CD4-positive, alpha-beta T cell treated with Interleukin-17A for 4 hours (primary cell): ENCODE measurements around the gene PRUNE1.

Source experiments
- DNase-seq: peaks from one replicate; pipeline ENCODE4 v3.0.0-alpha.2; 2020; ENCODE audit warnings: mixed read lengths

The PRUNE1 gene

GRCh38 chr1:151007853-151008243 is 401 bp upstream of the PRUNE1 start:
- DNase-seq, result no peak

- DNase-seq, result no peak
Measured at GRCh38 chr1:151009206-151009587, 948 bp downstream of the PRUNE1 start.

GRCh38 chr1:151009674-151010345 is 1.6 kb downstream of the PRUNE1 start:
- DNase-seq, result no peak

GRCh38 chr1:151010346-151010726 is 2.1 kb downstream of the PRUNE1 start:
- no peak for DNase-seq

- no peak for DNase-seq
Measured at GRCh38 chr1:151011154-151011850, 3.1 kb downstream of the PRUNE1 start.

GRCh38 chr1:151012684-151013471 is 4.6 kb downstream of the PRUNE1 start:
- no peak for DNase-seq

- no peak for DNase-seq
Measured at GRCh38 chr1:151013518-151013917, 5.3 kb downstream of the PRUNE1 start.

GRCh38 chr1:151024540-151025146 is 16.4 kb downstream of the PRUNE1 start:
- DNase-seq, result peak; percentile 95

GRCh38 chr1:151026460-151026859 is 18.2 kb downstream of the PRUNE1 start:
- no peak for DNase-seq

GRCh38 chr1:151032164-151032563 is 23.9 kb downstream of the PRUNE1 start:
- no peak for DNase-seq

- DNase-seq, result no peak
Measured at GRCh38 chr1:151035167-151035566, 26.9 kb downstream of the PRUNE1 start.

- DNase-seq, result no peak
Measured at GRCh38 chr1:151036356-151036755, 28.1 kb downstream of the PRUNE1 start, which contains the start of gene BNIPL. Gene BNIPL, plus strand, starts transcription at chr1:151036586. Its CDS starts 140 bp downstream, at chr1:151036726.

GRCh38 chr1:151037032-151037431 is 28.8 kb downstream of the PRUNE1 start:
- DNase-seq, result no peak

GRCh38 chr1:151039521-151039920 is 31.3 kb downstream of the PRUNE1 start:
- DNase-seq, result no peak

- DNase-seq, result no peak
Measured at GRCh38 chr1:151043163-151043562, 34.9 kb downstream of the PRUNE1 start.

- peak; percentile 76 for DNase-seq
Measured at GRCh38 chr1:151047591-151047924, 39.3 kb downstream of the PRUNE1 start, which contains the start of gene C1orf56. Gene C1orf56, plus strand, starts transcription at chr1:151047751. Its CDS starts 97 bp downstream, at chr1:151047848.

- peak; percentile 70 for DNase-seq
Measured at GRCh38 chr1:151047925-151048644, 39.8 kb downstream of the PRUNE1 start.

GRCh38 chr1:151048645-151049032 is 40.4 kb downstream of the PRUNE1 start:
- no peak for DNase-seq

- no peak for DNase-seq
Measured at GRCh38 chr1:151049458-151049857, 41.2 kb downstream of the PRUNE1 start.

- no peak for DNase-seq
Measured at GRCh38 chr1:151050051-151050688, 41.9 kb downstream of the PRUNE1 start.

- DNase-seq, result no peak
Measured at GRCh38 chr1:151051356-151052009, 43.2 kb downstream of the PRUNE1 start.
